ENCODE data around the gene PTPRR.

Gene PTPRR

GRCh38 chr12:70920251-70920851 lies at the start of gene PTPRR:
Gene PTPRR (minus strand): TSS chr12:70920738. CDS start chr12:70920390, 348 bp downstream.
- no peak within 1 kb of the TSS for H3K4me3 ChIP-seq (replicated peaks; ENCODE audit: low read depth, low read length)
- TF ChIP-seq CTCF (IDR thresholded peaks at IDR 0.05; ENCODE audit: low read length, missing control alignments), result no peak

GRCh38 chr12:70966996-70967790 lies 46.7 kb upstream of the PTPRR start:
- DNase-seq (ENCODE audit: low read depth), result no peak
- no peak overlapping the region for H3K4me3 ChIP-seq (replicated peaks; ENCODE audit: low read depth, low read length)
- no peak for TF ChIP-seq CTCF (IDR thresholded peaks at IDR 0.05; ENCODE audit: low read length, missing control alignments)

More at GRCh38 chr12:70920251-70920851, at the start of gene PTPRR:
- DNase-seq (ENCODE audit: low read depth), result no peak

- no peak for DNase-seq (ENCODE audit: low read depth)
- no peak overlapping the region for H3K4me3 ChIP-seq (replicated peaks; ENCODE audit: low read depth, low read length)
- TF ChIP-seq CTCF (IDR thresholded peaks at IDR 0.05; ENCODE audit: low read length, missing control alignments), result no peak
These were observed 45.5 kb upstream of the PTPRR start for GRCh38 chr12:70966046-70966445.

GRCh38 chr12:70964867-70965510 lies 44.5 kb upstream of the PTPRR start:
- TF ChIP-seq CTCF (IDR thresholded peaks at IDR 0.05; ENCODE audit: low read length, missing control alignments), result no peak
- no peak overlapping the region for H3K4me3 ChIP-seq (replicated peaks; ENCODE audit: low read depth, low read length)
- DNase-seq (ENCODE audit: low read depth), result no peak

- no peak for TF ChIP-seq CTCF (IDR thresholded peaks at IDR 0.05; ENCODE audit: low read length, missing control alignments)
- DNase-seq (ENCODE audit: low read depth), result no peak
- no peak overlapping the region for H3K4me3 ChIP-seq (replicated peaks; ENCODE audit: low read depth, low read length)
These were observed 42.6 kb upstream of the PTPRR start for GRCh38 chr12:70963081-70963660.

GRCh38 chr12:70962226-70962794 lies 41.8 kb upstream of the PTPRR start:
- no peak for TF ChIP-seq CTCF (IDR thresholded peaks at IDR 0.05; ENCODE audit: low read length, missing control alignments)
- DNase-seq (ENCODE audit: low read depth), result no peak
- H3K4me3 ChIP-seq (replicated peaks; ENCODE audit: low read depth, low read length), result no peak overlapping the region

Data from fibroblast of pulmonary artery (primary cell).